LNCAP (cell line): ENCODE measurements around the gene TMEM212.

ENCODE experiments used
- TF ChIP-seq, protein P1 (sequence below): fragments of 450-650 bp; IDR thresholded peaks from 2 replicates; pipeline ENCODE4 v1.5.1; 2017; ENCODE audit warnings: mild to moderate bottlenecking

Gene TMEM212

DNA sequence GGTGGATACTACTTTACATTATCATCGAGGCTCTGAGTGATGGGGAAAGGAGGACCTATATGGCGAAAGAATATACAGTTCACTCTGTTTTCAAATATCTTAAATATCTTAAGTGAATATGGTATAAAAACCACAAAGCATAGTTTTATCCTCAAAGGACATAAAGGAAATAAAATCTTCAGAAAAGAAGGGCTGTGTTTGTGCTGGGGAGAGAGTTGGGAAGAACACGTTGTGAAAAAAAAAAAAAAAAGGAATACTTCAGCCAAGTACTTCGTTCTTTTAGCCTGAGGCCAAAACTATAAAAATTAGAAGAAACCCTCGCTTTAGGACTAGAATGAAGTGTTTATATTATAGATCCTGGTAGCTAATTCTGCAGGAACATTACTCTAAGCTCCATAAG lies 10.2 kb upstream of the TMEM212 start:
- TF ChIP-seq, protein P1, sequence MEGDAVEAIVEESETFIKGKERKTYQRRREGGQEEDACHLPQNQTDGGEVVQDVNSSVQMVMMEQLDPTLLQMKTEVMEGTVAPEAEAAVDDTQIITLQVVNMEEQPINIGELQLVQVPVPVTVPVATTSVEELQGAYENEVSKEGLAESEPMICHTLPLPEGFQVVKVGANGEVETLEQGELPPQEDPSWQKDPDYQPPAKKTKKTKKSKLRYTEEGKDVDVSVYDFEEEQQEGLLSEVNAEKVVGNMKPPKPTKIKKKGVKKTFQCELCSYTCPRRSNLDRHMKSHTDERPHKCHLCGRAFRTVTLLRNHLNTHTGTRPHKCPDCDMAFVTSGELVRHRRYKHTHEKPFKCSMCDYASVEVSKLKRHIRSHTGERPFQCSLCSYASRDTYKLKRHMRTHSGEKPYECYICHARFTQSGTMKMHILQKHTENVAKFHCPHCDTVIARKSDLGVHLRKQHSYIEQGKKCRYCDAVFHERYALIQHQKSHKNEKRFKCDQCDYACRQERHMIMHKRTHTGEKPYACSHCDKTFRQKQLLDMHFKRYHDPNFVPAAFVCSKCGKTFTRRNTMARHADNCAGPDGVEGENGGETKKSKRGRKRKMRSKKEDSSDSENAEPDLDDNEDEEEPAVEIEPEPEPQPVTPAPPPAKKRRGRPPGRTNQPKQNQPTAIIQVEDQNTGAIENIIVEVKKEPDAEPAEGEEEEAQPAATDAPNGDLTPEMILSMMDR, result no peak

GRCh38 chr3:171833789-171834460 lies 9.2 kb upstream of the TMEM212 start:
- TF ChIP-seq, protein P1, result peak; percentile 74

GRCh38 chr3:171834461-171834801 lies 8.7 kb upstream of the TMEM212 start:
- TF ChIP-seq, protein P1, result 0 out of 2 replicates have a peak, but pooled peaks have one; percentile 7

GRCh38 chr3:171835116-171835515 lies 8.0 kb upstream of the TMEM212 start:
- TF ChIP-seq, protein P1, result no peak

DNA sequence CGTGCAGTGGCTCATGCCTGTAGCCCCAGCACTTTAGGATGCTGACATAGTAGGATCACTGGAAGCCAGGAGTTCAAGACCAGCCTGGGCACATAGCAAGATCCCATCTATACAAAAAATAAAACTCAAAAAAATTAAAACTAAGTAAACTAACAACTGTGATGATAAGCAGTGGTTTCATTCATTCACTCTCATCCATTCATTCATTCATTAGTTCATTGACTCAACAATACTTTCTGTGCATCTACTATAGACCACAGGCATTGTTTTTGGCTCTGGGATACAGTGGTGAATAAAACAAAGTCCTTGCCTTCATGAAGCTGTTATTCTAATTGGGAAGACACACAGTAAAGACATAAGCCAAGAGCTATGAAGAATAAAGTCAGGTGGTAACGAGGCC lies 7.5 kb upstream of the TMEM212 start:
- TF ChIP-seq, protein P1, result no peak

DNA sequence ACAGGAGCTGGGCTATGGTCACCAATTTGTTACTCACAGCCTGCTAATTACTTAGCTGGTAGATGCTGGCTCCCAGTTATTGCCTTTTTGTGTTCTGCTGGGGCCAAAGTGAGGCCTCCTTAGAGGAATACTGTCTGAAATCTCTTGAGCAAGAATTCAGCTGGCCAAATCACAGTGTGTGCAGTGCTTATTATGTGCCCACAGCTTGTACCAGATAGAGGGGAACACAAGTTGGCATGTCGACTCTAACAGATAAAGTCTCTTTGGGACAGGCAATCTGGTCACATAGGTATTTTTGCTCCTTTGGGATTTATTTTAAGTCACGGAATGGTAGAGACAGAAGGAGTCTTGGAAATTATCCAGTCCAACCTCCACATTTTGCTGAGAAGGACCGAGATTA lies 6.3 kb upstream of the TMEM212 start:
- TF ChIP-seq, protein P1, result no peak

GRCh38 chr3:171837698-171838097 lies 5.5 kb upstream of the TMEM212 start:
- TF ChIP-seq, protein P1, result no peak

DNA sequence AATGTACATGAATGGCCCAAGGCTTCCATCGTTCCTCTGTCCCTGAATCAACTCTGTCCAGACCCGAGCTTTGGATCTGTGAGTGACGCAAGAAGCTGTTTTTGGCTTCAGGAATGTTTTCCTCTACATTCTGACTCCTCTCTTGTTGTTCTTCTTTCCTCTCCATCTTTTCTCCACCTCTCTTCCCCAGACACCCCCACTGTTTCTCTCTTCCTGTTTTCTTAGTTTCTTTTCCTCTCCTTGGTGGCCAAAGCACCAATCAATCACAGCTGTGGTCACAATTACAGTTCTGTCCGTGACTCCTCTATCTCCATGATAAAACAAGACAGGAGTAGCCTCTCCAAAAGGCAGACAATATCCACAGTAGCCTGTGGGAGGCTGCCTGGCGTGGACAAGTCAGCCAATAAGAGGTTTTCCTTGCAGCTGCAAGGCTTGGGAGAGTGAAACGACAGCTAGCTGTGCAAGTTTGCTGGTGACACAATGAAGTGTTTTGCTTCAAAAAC lies 4.9 kb upstream of the TMEM212 start:
- TF ChIP-seq, protein P1, result no peak
